ENCODE measurements around the gene SLC23A2.

Gene SLC23A2

DNA sequence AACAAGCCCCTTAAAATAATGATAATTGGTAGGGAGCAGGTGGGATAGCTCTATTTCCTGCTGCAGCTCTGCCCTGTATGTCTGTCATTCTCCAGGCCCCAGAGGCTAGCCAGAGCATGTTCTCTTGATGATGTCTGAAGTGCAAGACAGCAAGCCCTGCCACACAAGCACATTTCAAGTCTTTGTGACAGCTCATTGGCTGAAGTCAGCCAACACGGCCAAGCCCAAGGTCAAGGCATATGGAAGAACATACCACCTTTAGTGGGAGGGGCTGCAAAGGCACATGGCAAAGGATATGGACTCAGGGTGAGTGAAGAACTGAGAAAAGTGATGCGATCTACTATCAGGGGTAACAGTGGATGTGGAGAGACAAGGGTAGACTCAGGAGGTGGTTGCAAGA is 163.6 kb downstream of the SLC23A2 start:
- DNase-seq, result no peak

DNA sequence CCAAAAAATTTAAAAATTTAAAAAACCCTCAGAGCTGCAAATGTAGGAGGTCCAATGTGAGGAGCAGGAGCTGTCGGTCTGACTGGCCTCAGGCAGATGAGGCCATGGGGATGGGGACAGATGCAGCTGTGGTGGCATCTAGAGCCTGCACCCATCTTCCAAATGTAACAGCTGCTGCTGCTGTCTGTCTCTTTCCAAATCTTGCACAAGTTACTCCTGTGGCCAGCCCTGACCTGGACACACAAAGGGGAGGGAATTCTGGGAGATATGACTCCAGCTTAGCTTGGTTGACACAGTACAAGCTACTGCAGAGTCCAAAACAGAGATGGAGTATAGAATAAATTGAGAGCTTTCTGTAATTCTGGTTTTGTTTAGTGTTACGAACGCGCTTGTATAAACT is 164.4 kb downstream of the SLC23A2 start:
- DNase-seq, result no peak

- no peak for DNase-seq
Measured at GRCh38 chr20:4836473-4836872, 164.8 kb downstream of the SLC23A2 start.

- DNase-seq, result no peak
Measured at GRCh38 chr20:4835244-4836177, 165.8 kb downstream of the SLC23A2 start.

DNA sequence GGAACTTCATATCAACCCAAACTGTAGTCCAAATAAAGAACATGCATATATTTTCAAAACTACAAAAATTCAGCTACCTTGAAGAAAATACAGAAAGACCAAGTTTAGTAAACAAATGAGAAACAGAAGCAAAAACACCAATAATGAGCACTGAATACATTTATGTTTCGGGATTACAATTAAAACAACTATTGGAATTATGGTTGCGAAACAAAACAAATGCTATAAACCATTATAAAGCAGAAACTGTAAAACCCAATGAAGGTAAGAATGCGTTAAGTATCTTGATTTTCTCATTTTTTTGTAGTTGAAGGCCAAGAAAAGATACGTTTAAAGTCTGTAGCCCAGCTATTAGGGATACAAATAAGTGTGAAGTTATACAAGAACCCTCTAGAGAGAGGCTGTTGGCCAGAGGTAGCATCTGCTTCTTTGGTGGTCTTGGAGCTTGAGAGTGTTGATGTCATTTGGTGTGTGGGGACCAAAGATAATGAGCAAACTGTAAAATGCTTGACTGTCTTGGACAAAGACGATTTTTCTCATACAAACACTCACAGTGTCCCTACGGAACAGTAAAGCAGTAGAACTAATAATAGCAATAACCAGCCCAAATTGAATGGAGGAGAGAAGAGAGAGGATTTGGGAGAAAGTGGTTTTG is 168.1 kb downstream of the SLC23A2 start:
- no peak for DNase-seq

- DNase-seq, result no peak
Measured at GRCh38 chr20:4832469-4832868, 168.8 kb downstream of the SLC23A2 start.

- DNase-seq, result no peak
Measured at GRCh38 chr20:4830696-4831095, 170.6 kb downstream of the SLC23A2 start.

GRCh38 chr20:4830259-4830658 is 171.1 kb downstream of the SLC23A2 start:
- DNase-seq, result no peak

GRCh38 chr20:4829514-4830215 is 171.6 kb downstream of the SLC23A2 start:
- peak; percentile 93 to 97 for DNase-seq

- DNase-seq, result peak; percentile 87 to 90
Measured at GRCh38 chr20:4828830-4829513, 172.3 kb downstream of the SLC23A2 start.

DNA sequence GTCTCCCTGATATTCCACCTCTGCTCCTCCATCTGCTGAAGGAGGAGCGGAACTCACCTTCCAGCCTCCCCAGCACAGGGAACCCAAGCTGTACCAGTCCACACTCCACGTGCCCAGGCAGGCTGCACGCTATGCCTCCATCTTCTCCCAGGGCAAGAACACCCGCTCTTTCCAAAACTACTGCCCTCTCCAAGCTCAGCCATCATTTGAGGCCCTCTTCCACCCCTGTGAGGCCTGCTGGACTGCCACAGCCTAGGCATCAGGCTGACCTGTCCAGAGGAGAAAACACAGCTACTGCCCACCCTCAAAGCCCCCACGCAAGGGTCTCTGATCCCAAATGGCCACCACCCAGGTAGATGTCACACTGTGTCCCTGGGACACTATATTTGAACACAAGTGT is 179.7 kb downstream of the SLC23A2 start:
- DNase-seq, result no peak

- DNase-seq, result no peak
Measured at GRCh38 chr20:4820806-4821518, 180.3 kb downstream of the SLC23A2 start.

DNA sequence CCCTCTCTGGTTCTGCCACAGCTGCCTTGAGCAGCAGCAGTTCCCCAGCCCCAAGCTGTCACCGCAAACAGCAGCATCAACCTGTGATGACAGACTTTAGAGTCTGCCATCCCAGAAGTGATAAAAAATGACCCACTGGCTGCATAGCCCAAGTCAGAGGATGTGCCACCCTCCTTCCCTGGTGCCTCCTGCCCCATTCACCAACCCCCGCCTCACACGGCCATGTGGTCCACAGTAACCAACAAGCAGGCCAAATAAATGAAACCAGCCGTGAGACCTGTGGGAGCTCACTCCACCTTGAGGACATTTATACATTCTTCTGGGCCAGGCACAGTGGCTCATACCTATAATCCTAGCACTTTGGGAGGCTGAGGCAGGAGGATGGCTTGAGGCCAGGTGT is 181.4 kb downstream of the SLC23A2 start:
- no peak for DNase-seq

- no peak for DNase-seq
Measured at GRCh38 chr20:4817230-4817671, 184.1 kb downstream of the SLC23A2 start.

DNA sequence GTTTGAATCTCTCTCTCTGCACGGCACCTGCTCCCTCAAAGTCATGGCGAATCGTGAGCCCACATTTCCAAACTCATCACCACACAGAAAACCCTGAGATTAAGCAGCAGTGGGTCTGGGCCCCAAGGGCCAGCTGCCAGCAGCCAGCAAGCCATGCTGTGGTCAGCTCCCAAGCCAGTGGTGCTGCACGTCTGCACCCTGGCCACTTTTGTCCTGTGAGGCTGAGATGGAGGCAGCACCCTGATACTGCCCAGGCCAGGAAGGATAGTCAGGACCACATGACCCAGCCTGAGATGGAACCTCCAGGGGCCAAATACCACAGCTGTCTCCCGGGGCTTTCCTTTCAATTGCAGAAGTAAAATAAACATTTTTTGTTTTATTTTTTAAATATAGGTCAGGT is 185.7 kb downstream of the SLC23A2 start:
- peak in 1 of 2 experiments; percentile 19 for DNase-seq

GRCh38 chr20:4814696-4815252 is 186.5 kb downstream of the SLC23A2 start:
- DNase-seq, result peak; percentile 67 to 72

DNA sequence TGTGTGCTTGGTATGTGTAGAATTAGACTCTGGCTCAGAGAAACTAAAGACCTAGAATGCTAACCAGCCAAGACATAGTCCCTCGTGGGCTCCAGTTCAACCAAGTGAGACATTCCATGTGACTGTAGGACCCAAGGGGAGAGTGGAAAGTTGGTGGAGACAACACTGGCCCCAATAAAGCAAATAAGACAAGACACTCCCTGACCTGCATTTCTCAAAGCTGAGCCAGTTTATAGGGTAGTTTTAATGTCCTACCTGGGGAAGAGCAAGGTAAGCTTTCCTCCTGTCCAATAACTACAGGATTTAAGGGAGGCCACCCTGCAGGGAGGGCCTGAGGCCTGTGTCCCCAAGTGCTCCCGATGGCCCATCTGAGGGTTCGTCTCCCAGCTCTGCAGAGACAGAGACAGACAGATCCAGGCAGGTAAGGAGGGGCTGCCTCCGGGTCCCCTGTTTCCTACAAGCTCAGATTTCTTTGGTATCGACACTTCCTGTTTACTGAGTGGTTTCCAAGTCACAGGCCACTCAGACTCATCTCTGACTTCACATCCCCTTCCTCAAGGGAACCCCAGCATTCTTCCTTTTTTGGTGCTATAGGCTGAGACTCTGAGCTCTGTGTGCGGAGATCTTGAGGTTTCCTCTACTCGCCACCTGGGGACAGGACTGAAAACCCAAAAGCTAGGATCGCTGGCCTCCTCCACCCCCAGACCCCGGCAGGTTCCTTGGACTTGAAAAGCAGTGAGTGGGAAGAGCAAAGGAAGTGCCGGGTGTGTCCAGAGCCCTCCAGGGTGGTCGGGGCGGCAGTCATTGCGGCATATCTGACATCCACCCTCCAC is 187.2 kb downstream of the SLC23A2 start:
- peak; percentile 88 to 90 for DNase-seq

DNA sequence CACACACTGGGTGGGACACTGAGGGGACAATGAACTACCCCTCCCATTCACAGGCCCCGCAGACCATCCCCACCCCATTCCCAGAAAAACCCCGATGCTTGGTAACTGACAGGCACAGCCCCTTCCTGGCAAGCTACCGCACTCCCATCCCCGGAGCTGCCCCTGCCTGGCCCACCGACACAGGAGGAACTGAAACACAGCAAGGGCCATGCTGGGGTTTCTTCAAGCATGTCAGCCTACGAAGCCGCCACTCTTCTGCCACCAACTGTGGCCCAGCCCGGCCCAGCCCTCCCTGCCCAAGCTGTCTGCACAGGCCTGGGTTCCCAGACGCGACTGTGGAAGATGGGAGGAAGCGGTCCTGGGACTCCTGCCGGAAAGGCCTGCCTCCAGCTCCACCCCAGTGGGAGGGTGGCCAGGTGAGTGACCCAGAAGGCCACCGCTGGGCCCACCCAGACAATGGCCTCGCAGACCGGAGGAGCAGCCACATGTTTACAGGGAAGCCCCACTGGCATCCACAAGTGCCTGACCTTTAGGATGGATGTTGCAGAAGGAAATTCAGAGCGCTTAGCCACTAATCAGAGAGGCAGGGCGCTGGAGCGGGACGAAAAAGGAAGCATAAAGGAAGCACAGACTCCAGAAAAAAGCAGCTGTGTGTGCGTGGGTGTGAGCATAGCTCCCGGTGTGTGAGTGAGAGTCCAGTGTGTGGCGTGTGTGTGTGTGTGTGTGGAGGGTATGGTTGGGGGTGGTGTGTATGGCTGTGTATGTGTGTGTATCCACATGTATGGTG is 188.0 kb downstream of the SLC23A2 start:
- no peak for DNase-seq

GRCh38 chr20:4812641-4813075 is 188.7 kb downstream of the SLC23A2 start:
- DNase-seq, result peak in 1 of 2 experiments; percentile 21

DNA sequence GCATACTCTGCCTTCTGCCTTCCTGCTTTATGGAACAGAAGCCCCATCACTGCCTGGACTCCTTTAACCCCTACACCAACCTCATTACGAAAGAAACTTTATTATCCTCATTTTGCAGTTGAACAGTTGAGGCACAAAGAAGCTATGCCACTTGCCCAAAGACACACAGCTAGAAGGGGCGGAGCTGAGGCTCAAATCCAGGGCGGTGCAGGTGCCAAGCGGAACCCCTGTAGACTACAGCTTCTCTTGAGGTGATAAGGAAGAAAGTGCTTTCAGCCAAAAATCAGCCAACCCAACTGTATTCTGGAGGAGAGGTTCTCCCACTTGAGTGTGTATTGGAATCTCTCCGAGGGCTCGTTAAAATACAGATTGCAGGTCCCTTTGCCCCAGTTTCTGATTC is 189.1 kb downstream of the SLC23A2 start:
- DNase-seq, result no peak
